Measurements from ENCODE around the gene TFAM.
A peak's percentile ranks its signal among the peaks of the same experiment; 100 is the strongest.
"Not testable (repeated sequence)": the region's sequence is repeated elsewhere in the genome, so short reads cannot be mapped to it uniquely, and the experiment has no call there.

The TFAM gene

GRCh38 chr10:58373442-58373827 is 11.8 kb upstream of the TFAM start:
- no peak for DNase-seq

- DNase-seq, result no peak
Measured at GRCh38 chr10:58382489-58382995, 2.7 kb upstream of the TFAM start.

- peak; percentile 44 for DNase-seq
Measured at GRCh38 chr10:58384095-58384494, 1.1 kb upstream of the TFAM start.

GRCh38 chr10:58384544-58384998 is 639 bp upstream of the TFAM start:
- no peak for DNase-seq

- DNase-seq, result peak; percentile 6
Measured at GRCh38 chr10:58385784-58386112, 538 bp downstream of the TFAM start.

GRCh38 chr10:58389024-58389423 is 3.8 kb downstream of the TFAM start:
- DNase-seq, result no peak

GRCh38 chr10:58393317-58393716 is 8.1 kb downstream of the TFAM start:
- DNase-seq, result no peak

- DNase-seq, result no peak
Measured at GRCh38 chr10:58394471-58394870, 9.3 kb downstream of the TFAM start.

- DNase-seq, result no peak
Measured at GRCh38 chr10:58396057-58396456, 10.8 kb downstream of the TFAM start.

GRCh38 chr10:58397830-58398229 is 12.6 kb downstream of the TFAM start:
- no peak for DNase-seq

- no peak for DNase-seq
Measured at GRCh38 chr10:58399410-58399809, 14.2 kb downstream of the TFAM start.

GRCh38 chr10:58400609-58401008 is 15.4 kb downstream of the TFAM start:
- DNase-seq, result no peak

GRCh38 chr10:58404001-58404400 is 18.8 kb downstream of the TFAM start:
- no peak for DNase-seq

- no peak for DNase-seq
Measured at GRCh38 chr10:58409956-58410610, 24.9 kb downstream of the TFAM start.

- DNase-seq, result no peak
Measured at GRCh38 chr10:58412502-58412961, 27.3 kb downstream of the TFAM start.

GRCh38 chr10:58414270-58415041 is 29.2 kb downstream of the TFAM start:
- no peak for DNase-seq

- no peak for DNase-seq
Measured at GRCh38 chr10:58415757-58416156, 30.5 kb downstream of the TFAM start.

- not testable (repeated sequence) for DNase-seq
Measured at GRCh38 chr10:58417902-58418301, 32.7 kb downstream of the TFAM start.

GRCh38 chr10:58424176-58424575 is 39.0 kb downstream of the TFAM start:
- no peak for DNase-seq

- not testable (repeated sequence) for DNase-seq
Measured at GRCh38 chr10:58428436-58428835, 43.2 kb downstream of the TFAM start.

GRCh38 chr10:58431903-58432302 is 46.7 kb downstream of the TFAM start:
- no peak for DNase-seq

- no peak for DNase-seq
Measured at GRCh38 chr10:58433066-58433465, 47.9 kb downstream of the TFAM start.

- DNase-seq, result no peak
Measured at GRCh38 chr10:58433571-58433970, 48.4 kb downstream of the TFAM start.

- no peak for DNase-seq
Measured at GRCh38 chr10:58435297-58435985, 50.2 kb downstream of the TFAM start.
